Rectal smooth muscle tissue (tissue), 1 donor: ENCODE data around the gene FUCA1.
"Not testable (repeated sequence)": the region's sequence is repeated elsewhere in the genome, so short reads cannot be mapped to it uniquely, and the experiment has no call there.

Experiments
- H3K27ac ChIP-seq: one replicate; pipeline ENCODE4 v1.7.0; 2013; ENCODE audit warnings: low read depth, low read length, inconsistent platforms
- H3K27me3 ChIP-seq: one replicate; pipeline ENCODE4 v1.7.0; 2013; ENCODE audit warnings: low read length; ENCODE audit not compliant: control insufficient read depth, insufficient read depth
- H3K36me3 ChIP-seq: one replicate; pipeline ENCODE4 v1.7.0; 2013; ENCODE audit warnings: low read length; ENCODE audit not compliant: control insufficient read depth, insufficient read depth
- H3K4me1 ChIP-seq: one replicate; pipeline ENCODE4 v1.7.0; 2013; ENCODE audit warnings: low read length; ENCODE audit not compliant: control insufficient read depth, insufficient read depth
- H3K4me3 ChIP-seq: one replicate; pipeline ENCODE4 v1.7.0; 2013; ENCODE audit warnings: low read length
- H3K9ac ChIP-seq: one replicate; pipeline ENCODE4 v1.7.0; 2013; ENCODE audit warnings: low read length

FUCA1 gene

DNA sequence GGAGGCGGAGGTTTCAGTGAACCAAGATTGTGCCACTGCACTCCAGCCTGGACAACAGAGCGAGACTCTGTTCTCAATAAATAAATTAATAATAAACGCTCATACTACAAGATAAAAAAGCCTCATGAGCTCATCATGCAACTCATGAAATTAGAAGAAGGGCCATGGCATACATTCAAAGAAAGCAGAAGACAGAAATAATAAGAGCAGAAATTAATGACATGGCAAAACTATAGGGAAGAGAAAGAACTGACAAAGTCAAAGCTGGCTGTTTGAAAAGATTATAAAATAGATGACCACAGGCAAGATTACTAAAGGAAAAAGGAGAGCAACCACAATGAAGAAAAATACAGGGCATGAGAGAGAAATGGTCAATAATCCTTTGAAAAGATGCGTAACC is 14.7 kb upstream of the FUCA1 start:
- H3K27ac ChIP-seq = no peak overlapping the region

DNA sequence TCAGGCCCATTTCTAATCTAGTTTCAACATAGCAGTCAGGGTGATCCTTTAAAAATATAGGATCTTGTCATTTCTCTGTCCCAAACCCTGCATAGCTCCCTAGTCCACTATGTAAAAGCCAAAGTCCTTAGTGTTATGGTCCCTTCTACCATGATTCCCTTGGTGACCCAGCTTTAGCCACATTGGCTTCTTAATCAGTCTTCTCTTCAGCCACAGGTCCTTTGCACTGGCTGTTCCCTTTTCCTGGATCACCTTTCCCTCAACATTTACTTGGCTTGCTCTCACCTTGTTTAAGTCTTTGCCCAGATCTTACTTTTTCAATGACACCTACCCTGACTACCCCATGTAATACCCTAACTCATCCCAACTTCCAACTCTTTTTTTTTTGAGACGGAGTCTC is 11.7 kb upstream of the FUCA1 start:
- H3K27ac ChIP-seq = no peak overlapping the region
- no peaks in the 10 kb centered on the region for H3K36me3 ChIP-seq
- no peaks in the 10 kb centered on the region for H3K4me1 ChIP-seq
- no peak overlapping the region for H3K9ac ChIP-seq
- H3K4me3 ChIP-seq = no peak overlapping the region
- no peaks in the 10 kb centered on the region for H3K27me3 ChIP-seq

More for the DNA sequence above, 14.7 kb upstream of the FUCA1 start:
- H3K9ac ChIP-seq = no peak overlapping the region
- no peak overlapping the region for H3K4me3 ChIP-seq
- H3K4me1 ChIP-seq = no peaks in the 10 kb centered on the region
- no peaks in the 10 kb centered on the region for H3K36me3 ChIP-seq
- no peaks in the 10 kb centered on the region for H3K27me3 ChIP-seq

DNA sequence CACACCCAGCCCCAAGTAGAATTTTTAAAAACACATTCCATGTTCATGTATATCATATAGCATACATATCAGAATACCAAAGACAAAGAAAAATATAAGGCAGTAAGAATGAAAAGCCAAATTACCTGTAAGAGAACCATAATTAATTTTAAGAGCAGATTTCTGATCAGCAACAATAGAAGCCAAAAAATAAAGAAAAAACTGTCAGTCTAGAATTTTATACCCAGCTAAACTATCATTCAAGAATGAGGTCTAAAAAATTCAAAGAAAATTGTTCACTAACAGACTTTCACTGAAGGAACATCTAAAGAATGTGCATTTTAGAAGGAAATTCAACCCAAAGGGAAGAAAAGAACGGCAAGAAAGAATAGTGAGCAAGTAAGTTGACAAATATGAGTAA is 10.6 kb upstream of the FUCA1 start:
- Histone ChIP-seq H3K9ac (no peak overlapping the region), H3K4me1 (no peaks in the 10 kb centered on the region), H3K4me3 (no peak overlapping the region), H3K27me3 (no peaks in the 10 kb centered on the region), H3K36me3 (no peaks in the 10 kb centered on the region), H3K27ac (no peak overlapping the region)

DNA sequence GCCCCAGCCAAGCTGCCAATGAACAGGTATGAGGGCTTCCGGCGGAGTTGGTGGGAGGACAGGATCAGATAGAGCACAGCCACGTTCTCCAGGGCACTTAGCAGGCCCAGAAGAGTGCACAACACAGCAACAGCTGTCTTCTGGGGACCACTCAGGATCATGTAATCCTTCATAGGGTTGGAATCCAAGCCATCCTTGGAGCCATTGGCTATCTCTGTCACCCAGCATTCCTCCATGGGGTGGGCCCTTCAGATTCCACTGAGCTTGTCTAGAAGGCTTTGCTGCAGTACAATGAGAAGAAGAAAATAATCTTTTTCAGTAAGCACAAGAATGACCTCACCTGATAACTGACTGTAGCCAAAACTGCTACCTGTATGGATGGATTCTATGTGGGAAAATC is 7.3 kb upstream of the FUCA1 start:
- Histone ChIP-seq H3K4me1 (no peaks in the 10 kb centered on the region), H3K27me3 (no peaks in the 10 kb centered on the region), H3K9ac (no peak overlapping the region), H3K27ac (no peak overlapping the region), H3K36me3 (no peaks in the 10 kb centered on the region), H3K4me3 (no peak overlapping the region)

DNA sequence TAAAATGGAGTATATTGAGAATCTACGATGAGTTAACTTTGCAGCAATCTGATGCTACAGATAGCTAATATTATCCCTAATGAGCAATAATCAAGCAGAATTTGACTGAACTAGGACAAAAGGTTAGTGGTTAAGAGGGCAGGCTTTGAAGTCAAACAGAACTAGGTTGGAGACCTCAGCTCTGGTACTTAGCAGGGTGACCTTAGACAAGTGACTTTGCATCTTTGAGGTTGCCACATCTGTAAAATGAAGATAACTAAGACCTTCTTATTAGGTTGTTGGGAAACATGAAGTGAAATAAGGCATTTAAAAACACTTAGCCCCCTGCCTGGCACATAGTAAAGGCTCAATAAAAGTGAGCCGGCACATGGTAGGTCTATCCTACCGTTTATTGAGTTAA is 4.3 kb upstream of the FUCA1 start:
- Histone ChIP-seq H3K4me3 (no peak overlapping the region), H3K27ac (no peak overlapping the region), H3K36me3 (no peaks in the 10 kb centered on the region), H3K27me3 (no peaks in the 10 kb centered on the region), H3K9ac (no peak overlapping the region), H3K4me1 (peaks cover 1% of the 10 kb centered on the region)

DNA sequence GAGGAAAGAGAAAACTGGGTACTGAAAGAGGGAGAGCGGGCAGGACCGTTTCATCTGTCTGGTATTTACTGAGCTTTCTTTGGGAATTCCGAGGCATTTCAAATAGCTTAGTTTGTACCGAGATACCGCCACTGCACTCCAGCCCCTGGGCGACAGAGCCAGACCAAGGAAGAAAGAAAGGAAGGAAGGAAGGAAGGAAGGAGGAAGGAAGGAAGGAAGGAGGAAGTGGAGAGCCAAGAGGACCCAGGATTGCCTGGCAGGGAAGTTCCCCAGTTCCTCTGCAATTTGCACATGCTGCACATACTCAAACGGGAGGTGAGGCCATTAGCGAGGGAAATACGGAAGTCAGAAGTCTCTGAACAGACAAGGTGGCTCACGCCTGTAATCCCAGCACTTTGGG is 961 bp upstream of the FUCA1 start:
- Histone ChIP-seq H3K9ac (no peak overlapping the region), H3K36me3 (peaks cover 6% of the 10 kb centered on the region), H3K4me1 (peaks cover 3% of the 10 kb centered on the region), H3K27ac (no peak overlapping the region), H3K27me3 (no peaks in the 10 kb centered on the region), H3K4me3 (peak overlapping the region; percentile 86)

DNA sequence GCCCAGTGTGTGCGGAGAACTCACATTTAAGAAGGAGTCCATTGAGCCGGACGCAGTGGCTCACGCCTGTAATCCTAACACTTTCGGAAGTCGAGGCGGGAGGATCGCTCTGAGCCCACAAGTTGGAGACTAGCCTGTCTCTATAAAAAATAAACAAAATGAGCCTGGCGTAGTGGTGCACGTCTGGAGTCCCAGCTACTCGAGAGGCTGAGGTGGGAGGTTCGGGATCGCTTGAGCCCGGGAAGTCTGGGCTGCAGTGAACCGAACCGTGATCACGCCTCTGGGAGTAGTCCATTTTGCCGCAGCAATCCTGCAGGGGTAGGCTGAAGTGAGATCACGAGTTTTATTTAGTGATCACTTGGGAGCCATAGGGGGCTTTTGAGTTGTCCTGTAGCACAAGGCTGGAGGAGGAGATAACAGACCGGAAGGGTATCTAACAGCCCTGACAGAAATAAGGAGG is 497 bp upstream of the FUCA1 start:
- H3K27me3 ChIP-seq = no peaks in the 10 kb centered on the region
- H3K4me1 ChIP-seq = peaks cover 3% of the 10 kb centered on the region
- H3K36me3 ChIP-seq = peaks cover 6% of the 10 kb centered on the region
- peak overlapping the region; percentile 86 for H3K4me3 ChIP-seq
- H3K27ac ChIP-seq = peak overlapping the region; percentile 46
- H3K9ac ChIP-seq = peak overlapping the region; percentile 32

DNA sequence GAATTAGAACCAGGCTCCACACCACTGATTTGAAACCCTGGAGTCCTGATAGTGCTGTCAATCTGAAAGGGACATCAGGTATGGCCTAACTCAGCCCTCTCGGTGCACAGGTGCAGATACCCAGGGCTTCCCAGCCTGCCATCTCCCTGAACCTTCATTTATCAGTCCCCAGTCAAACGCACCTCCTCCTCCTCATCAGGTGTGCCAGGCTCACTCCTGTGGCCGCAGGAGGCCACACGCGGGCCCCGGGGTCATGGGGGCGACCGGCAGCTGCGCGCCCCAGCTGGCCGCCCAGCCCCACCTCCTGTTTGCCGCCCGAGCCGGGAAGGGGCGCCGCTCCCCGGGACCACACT is 572 bp downstream of the FUCA1 start:
- Histone ChIP-seq H3K4me3 (peak overlapping the region; percentile 86), H3K4me1 (peaks cover 3% of the 10 kb centered on the region), H3K27me3 (no peaks in the 10 kb centered on the region), H3K27ac (no peak overlapping the region), H3K9ac (no peak overlapping the region), H3K36me3 (peaks cover 6% of the 10 kb centered on the region)

DNA sequence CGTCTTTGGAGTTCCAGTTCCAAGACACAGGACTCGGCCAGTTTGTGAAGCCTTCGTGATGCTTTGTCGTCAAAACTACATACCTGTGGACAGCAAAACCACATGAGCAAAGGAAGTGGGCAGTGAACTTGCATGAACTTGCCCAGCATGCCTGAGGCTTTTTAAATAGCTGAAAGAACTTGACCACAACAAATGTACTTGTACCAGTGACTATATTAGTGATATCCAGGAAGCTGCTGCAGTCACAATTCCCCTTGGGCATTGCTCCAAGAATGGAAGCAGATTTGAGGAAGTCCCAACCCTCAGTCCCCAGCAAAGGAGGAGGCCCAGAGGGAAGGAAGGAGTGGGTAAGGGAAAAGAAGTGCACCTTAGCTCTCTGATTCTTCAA is 2.6 kb downstream of the FUCA1 start:
- Histone ChIP-seq H3K27ac (no peak overlapping the region), H3K27me3 (no peaks in the 10 kb centered on the region), H3K36me3 (peaks cover 8% of the 10 kb centered on the region), H3K4me3 (no peak overlapping the region), H3K9ac (no peak overlapping the region), H3K4me1 (peaks cover 3% of the 10 kb centered on the region)

DNA sequence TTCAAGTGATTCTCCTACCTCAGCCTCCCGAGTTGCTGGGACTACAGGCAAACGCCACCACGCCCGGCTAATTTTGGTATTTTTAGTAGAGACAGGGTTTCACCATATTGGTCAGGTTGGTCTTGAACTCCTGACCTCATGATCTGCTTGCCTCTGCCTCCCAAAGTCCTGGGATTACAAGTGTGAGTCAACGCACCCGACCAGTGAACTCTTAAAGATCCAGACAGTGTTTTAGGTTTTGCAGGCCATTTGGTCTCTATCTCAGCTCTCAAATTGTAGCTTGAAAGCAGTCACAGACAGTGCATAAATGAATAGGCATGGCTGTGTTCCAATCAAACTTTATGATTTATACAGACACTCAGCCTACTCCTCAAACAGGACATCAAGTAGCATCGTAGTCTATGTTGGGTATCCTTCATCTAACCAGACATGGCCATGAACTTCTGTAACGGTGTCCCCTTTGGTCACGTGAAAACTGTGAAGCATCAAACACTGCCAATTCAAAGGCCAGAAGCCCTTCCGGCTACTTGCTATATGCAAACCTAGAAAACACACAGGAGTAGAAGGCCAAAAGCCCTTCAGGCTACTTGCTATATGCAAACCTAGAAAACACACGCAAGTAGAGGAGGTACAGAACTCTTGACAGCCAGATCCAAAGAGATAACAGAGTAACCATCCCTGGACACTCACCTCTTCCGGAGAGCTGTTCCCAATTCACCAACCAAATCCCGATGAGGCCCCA is 3.1 kb downstream of the FUCA1 start:
- Histone ChIP-seq H3K27me3 (no peaks in the 10 kb centered on the region), H3K9ac (no peak overlapping the region), H3K27ac (no peak overlapping the region), H3K4me3 (no peak overlapping the region), H3K4me1 (peaks cover 3% of the 10 kb centered on the region), H3K36me3 (peaks cover 8% of the 10 kb centered on the region)

DNA sequence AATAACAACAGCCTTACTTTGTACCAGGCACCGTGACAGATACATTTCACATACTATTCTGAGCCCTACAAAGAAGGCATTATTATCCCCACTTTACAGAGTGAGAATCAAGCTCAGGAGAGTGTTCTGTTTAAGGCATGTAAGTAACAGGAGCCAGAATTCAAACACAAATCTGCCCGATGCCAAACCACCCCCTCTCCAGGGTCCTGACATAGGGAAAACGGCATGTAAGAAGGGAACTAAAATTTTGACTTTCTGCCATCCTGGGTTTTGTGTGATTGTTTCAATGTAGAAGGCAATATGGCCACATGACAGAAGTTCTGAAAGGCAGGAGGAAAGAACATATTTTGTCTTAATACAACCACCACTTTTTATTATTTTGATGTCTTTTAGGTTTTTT is 5.5 kb downstream of the FUCA1 start:
- Histone ChIP-seq H3K9ac (no peak overlapping the region), H3K27me3 (no peaks in the 10 kb centered on the region), H3K27ac (no peak overlapping the region), H3K4me1 (peaks cover 3% of the 10 kb centered on the region), H3K36me3 (peaks cover 11% of the 10 kb centered on the region), H3K4me3 (no peak overlapping the region)

DNA sequence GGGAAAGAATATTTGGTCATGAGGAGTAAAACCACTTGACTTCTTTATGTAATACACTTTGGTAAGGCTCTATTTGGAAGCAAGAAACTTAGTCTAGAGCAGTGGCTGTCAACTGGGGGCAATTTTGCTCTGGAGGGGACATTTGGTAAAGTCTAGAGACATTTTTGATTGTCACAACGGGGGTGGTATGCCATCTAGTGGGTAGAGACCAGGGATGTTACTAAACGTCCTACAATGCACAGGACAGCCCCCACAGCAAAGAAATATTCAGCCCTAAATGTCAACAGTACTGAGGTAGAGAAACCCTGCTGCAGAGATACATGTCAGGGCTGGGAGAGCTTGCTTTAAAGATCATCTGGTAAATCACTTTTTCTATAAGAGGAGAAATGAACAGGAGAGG is 13.5 kb downstream of the FUCA1 start:
- Histone ChIP-seq H3K4me1 (no peaks in the 10 kb centered on the region), H3K27ac (no peak overlapping the region), H3K36me3 (peaks cover 9% of the 10 kb centered on the region), H3K27me3 (no peaks in the 10 kb centered on the region), H3K4me3 (no peak overlapping the region), H3K9ac (no peak overlapping the region)

DNA sequence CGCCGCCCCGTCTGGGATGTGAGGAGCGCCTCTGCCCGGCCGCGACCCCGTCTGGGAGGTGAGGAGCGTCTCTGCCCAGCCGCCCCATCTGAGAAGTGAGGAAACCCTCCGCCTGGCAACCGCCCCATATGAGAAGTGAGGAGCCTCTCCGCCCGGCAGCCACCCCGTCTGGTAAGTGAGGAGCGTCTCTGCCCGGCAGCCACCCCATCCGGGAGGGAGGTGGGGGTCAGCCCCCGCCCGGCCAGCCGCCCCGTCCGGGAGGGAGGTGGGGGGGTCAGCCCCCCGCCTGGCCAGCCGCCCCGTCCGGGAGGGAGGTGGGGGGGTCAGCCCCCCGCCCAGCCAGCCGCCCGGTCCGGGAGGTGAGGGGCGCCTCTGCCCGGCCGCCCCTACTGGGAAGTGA is 15.0 kb downstream of the FUCA1 start:
- H3K9ac ChIP-seq, H3K4me1 ChIP-seq, H3K27me3 ChIP-seq, H3K27ac ChIP-seq, H3K4me3 ChIP-seq: not testable (repeated sequence)
- peaks cover 11% of the 10 kb centered on the region for H3K36me3 ChIP-seq
